Activated CD4-positive, CD25-positive, alpha-beta regulatory T cell (primary cell): ENCODE measurements around the gene ARHGEF12.
A peak's percentile ranks its signal among the peaks of the same experiment; 100 is the strongest.

Experiments used
- DNase-seq, 4 experiments: peaks; one replicate each; lab custom pipeline; 2025; lab: John Stamatoyannopoulos, UW

ARHGEF12 gene

DNA sequence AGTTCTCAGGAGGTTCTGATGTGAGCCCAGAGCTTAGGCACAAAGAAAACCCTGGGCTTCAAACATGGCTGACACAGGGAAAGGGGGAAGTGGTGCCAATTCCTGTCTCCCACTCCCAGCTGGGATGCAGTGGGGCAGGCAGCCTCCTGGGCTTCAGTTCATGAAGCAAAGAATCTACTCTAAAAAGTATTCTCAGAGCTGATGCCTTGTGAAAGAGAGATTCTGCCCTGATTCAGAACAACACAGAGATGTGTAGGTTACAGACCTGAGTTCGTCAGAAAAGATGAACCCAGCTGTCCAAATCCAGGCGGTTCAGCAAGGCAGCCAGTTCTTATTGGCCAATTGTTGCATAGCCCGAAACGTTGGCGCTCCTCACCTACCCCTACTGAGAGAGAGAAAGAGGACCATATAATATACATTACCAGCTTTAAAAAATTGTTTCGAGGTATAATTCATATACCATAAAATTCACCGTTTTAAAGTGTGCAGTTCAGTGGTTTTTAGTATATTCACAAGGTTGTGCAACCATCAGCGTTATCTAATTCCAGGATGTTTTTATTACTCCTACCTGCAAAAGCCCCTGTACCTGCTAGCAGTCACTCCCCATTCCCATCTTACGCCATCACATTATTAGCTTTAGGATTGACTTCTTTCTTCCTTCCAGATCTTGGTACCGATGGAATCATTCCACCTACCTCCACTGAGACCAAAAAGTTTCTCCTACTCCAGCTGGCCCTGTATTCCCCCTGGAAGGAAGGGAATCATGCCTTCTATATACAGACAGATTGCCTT lies 18.3 kb upstream of the ARHGEF12 start:
- no peak for DNase-seq

DNA sequence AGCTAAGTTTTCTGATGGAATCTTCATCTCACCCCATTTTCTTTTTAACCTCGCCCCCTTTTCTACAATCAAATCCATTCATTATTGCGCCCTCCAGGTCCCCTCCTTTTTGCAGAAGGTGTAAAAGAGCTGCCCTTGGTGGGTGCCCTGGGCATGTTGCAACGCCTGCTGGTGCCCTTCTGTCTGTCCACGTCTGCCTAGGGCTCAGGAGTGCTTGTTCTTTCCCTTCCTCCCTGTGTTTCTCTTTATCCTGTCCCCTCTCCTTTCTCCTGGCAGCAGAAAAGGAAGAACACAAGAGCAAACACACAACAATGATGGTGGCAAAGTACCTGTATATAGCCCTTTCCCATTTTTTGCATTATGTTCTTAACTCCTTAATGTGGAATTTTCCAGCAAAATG lies 17.3 kb upstream of the ARHGEF12 start:
- DNase-seq: no peak

DNA sequence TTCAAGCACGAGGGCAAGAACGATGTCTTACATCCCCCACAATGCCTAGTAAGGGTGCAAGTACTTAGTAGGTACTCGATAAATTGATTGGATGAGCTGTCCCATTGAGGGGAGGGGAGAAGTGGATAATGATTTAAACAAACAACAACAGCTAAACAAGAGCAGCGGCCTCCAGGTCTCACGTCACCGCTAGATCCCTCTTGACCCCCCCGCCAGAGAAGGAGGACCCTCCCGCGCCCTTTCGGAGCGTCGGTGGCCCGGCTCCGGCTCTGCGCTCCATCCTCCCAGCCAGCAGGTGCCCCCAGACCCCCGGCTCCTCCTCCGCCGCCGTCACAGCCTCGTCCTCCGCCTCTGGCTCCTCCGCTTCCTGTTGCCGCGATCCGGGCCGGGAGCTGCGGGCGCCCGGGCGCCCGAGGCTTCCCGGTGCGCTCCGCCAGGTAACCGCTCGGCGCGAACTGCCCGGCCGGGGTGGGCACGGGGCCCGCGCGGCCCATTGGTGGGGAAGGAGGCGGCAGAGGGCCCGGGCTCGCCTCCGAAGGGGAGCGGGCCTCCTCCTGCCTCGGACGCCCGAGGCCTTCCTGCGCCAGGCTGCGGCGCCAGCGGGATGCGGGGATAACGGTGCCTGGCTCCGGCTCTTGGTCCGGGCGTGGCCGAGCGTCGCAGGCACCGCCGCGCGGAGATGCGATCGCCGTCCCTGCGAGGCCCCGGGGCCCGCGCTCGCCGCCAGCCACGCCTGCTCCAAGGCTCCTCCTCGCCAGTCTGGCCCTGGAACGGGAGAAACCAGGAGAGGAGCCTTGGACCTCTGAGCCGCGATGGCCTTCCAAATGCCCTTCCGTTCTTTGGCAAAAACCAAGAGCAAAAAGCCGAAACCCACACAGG lies 11.0 kb upstream of the ARHGEF12 start, which contains the start of gene TLCD5:
Gene TLCD5 (plus strand): TSS at position 368 of the 879 bp plus-strand sequence. CDS start 2,143 bp downstream, outside the sequence.
- DNase-seq: peak in 1 of 4 experiments; percentile 6

DNA sequence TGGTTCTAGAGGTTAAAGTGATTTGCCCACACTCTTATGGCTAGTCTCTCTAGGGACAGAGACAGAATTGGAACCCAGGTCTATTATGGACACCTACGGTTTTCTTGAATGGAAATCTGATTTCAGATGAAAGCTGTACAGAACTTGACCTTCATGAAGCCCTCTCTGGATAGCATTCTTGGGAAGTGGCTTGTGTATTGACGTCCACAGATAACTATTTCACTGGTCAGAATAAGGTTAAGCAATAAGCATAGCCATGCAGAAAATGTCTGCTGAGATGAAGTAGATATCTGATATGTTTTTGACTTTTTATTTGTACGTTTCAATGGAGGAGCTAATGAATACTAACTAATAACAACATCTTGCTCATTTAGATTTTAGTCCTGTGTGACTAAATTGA lies 10.0 kb upstream of the ARHGEF12 start:
- DNase-seq: no peak

DNA sequence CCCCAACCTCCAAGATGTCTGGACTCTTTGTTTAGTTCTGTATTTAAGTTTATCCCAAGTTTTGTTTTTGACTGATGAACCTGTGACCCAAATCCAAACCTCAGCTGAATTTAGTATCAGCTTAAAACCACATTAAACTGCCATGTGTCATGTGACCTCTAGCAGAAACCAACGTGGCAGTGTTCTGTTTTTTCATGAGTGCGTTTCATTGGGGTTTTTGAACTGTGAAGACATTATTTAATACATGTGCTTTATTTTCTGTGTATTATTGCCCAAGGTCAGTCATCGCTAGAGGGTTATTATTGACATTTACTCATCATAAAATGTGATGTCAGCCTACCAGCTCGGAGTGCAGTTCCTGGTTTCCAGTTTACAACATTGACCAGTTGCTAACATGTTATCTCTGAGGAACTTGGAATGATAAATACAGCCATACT lies 9.3 kb upstream of the ARHGEF12 start:
- no peak for DNase-seq

DNA sequence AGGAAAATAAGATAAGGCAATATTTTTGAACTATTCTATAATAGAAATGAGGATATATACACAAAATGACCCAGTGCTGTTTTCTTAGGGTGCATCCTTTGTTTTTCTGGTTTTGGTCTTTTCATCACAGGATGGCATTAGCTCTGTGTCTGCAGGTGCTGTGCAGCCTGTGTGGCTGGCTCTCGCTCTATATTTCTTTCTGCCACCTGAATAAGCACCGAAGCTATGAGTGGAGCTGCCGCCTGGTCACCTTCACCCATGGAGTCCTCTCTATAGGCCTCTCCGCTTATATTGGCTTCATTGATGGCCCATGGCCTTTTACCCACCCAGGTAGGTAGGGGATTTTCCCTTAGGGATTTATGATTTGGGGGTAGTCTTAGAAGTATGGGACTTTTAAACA lies 8.9 kb upstream of the ARHGEF12 start:
- DNase-seq: no peak

DNA sequence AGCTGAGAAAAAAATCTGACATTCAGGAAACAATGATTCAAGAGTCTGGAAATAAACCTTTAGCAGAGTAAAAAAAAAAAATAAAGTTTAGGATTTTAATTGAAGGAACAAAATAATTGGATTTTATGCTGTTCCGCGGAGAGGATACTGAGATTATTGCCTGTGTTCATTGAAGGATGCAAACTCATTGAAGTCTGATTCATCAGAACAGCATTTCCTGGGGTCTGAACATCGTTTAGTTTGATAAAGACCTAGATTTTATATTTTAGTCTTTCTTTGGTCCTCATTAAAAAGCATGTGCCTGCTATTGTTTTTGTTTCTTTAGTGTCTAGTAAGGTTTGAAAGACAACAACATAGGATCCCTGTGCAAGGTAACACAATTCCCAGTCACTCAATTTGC lies 6.7 kb upstream of the ARHGEF12 start:
- DNase-seq: no peak

DNA sequence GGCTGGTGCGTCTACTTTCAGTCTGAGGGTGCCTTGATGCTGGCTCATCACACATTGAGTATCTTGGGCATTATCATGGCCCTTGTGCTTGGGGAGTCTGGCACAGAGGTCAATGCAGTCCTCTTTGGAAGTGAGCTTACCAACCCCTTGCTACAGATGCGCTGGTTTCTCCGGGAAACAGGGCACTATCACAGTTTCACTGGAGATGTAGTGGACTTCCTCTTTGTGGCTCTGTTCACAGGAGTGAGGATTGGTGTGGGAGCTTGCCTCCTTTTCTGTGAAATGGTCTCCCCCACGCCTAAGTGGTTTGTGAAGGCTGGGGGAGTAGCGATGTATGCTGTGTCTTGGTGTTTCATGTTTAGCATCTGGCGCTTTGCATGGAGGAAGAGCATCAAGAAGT lies 6.2 kb upstream of the ARHGEF12 start:
- DNase-seq: no peak

DNA sequence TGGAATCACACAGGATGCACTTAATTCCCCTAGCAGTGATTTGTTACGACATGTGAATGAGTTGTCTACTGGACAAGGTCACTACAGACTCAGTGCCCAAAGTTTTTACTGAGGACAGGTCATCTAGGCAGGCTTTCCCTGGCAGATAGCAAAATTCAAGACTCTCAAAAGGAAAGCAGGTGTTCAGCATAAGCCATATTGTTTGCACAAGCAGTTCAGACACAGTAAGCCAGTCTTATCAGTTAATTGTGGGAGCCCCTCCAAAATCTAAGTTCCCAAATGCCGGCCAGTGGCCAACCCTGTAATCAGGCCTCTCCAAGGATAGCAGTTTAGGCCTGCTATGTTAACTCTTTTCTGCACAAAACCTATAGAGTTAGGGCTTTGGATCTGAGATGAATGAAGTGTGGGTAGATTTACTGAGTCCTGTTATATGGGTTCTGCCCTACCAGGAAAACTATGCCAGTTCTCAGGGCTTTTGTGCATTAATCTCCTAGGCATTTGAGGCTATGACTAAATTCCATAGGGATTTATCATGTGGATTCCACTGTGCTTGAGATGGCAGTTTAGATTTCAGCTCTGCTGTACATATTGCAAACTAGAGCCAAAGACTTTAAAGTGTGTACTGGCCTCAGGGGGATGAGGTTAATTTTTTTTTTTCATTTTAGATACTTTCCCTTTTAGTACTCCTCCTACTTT lies 4.8 kb upstream of the ARHGEF12 start:
- no peak for DNase-seq

DNA sequence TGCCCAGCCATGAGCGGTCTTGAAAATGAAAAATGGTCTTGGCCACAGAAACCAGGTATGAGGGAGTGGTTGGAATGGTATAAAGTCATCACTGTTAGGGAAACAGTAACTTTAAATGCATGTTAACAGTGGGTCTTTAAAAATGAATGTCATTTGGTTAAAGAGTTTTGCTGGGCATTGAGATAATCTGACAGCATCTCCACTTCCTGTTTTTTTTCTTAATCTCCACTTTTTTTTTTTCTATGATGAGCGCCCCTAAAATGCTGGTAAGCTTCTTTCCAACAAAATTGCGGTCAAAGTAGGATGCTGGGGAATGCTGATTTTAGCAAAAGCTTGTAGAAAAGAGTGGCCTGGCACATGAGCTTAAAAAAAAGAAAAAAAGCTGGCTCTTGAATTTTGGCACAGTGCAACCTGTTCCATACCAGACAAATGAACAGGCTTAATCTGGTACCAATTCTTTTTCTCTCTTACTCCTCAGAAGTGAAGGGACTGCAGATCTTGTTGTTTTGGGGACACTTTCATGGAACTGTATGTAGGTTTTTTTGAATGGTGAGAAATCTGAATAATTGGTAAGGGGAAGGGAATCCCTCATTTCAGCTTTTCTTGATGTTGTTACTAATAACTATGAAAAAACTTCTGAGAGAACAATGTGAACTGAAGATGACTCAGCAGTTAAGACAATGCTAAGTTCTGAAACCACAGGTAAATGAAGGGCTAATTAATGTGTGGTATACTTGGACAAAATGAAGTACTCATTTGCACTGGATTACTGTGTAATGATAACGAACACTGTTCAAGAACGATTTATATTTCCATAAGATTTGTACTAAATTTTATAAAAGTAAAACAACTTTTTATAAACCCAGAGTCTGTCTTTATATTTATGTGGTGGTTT lies 3.1 kb upstream of the ARHGEF12 start:
- no peak for DNase-seq

DNA sequence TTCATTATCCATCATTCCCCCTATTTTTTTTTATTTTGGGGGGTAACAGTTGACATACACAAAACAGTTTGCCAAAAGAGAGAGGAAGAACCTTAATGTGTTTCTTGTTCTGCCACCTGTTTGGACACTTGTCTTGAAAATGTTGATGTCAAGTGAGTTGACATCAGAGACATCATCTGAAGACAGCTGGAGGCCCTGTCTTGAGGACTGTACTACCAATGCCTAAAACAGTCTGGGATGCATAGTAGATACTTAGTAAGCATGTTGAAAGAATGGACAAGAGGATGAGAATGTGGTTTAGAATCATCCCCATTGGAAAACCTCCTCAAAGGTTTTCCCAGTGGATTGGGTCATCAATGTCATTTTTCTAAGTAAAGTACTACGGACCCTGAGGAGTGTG lies 2.4 kb upstream of the ARHGEF12 start:
- no peak for DNase-seq

DNA sequence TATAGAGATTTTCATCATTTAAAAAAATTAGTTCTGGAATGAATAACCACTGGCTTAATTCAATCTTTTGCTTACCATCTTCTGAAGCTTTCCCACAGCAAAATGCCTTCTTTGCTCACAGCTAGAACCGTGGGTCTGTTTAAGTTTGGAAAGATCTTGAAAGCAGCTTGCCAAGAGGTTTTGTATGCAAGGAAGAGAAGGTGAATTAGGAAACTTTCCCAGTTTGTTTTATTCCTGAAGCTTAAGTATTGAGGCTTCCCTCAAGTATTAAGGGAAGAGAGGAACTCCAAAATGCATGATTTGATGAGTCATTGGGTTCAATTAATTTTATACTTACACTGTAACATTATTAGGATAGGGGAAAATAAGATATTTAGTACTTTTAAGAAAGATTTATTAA lies 1.9 kb upstream of the ARHGEF12 start:
- no peak for DNase-seq

DNA sequence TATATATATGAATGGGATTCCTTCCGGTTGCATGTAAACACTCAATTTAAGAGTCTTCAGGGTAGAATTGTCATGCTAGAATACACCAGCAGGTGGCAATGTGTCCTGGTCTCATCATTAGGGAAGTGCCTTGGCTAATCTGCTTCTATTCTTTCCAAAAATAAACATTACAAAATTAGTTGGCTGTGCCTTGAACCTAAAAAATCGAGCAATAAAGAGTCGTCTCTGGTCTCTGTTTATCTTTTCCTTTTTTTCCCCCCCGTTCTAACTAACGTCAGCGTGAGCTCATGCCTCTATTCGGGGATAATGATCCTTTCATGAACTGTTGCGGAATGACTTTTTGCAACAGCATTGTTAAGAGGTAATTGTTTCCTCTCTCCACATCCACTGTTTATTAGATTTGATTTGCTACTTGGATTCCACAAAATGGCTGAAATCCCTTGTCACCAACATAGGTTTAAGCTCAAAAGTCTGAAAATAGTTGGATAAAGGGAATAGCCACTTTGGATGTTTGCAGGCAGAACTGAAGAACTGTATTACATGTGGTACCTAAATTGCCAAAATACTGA lies 1.2 kb upstream of the ARHGEF12 start:
- DNase-seq: peak in 3 of 4 experiments; percentile 13 to 26 (median 14)

DNA sequence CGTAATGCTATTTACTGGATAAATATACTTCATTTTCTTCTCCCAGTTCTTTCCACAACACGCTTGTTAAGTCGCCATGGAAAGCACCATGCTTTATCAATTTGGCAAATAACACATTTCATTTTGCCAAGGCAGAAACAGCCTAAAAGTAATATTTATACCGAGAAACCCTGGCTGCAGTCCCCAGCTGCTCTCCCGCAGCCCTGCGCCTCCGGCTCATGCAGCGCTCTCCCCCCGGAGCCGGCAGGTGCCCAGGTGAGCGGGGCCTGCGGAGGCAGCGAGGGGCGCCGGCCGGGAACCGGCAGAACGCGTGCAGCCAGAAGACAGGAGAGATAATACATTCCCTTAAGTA lies 681 bp upstream of the ARHGEF12 start:
- no peak for DNase-seq

DNA sequence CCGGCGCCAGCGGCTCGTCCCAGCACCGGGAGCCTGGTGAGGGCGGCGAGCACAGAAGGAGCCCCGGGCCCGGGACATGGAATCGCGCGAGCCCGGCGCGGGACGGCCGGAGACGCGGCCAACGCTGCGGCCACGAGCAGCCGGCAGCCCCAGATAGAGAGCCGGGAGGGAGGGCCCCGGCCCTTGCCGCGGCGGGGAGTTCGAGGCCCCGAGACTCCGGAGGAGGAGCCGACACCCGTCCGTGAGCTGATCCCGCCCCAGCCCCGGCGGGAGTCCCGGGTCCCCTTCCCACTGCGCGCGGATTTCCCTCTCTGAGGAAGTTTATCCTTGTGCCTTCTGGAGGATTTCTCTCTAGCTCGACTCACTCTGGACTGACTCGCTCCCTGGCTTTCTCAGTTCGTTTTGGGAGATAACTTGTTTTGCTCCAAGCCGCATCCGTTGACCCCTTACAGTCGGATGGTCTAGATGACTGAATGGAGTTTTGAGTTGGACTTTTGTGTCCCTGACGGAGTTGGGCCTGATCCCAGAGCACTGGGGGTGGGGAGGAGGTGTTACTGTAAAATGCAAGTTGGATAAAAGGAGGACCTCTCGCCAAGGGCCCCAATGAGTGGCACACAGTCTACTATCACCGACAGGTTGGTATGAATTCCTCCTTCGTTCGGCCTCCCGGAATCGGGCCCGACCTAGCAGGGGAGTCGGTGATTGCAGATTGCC lies 585 bp downstream of the ARHGEF12 start:
- peak in 1 of 4 experiments; percentile 35 for DNase-seq

DNA sequence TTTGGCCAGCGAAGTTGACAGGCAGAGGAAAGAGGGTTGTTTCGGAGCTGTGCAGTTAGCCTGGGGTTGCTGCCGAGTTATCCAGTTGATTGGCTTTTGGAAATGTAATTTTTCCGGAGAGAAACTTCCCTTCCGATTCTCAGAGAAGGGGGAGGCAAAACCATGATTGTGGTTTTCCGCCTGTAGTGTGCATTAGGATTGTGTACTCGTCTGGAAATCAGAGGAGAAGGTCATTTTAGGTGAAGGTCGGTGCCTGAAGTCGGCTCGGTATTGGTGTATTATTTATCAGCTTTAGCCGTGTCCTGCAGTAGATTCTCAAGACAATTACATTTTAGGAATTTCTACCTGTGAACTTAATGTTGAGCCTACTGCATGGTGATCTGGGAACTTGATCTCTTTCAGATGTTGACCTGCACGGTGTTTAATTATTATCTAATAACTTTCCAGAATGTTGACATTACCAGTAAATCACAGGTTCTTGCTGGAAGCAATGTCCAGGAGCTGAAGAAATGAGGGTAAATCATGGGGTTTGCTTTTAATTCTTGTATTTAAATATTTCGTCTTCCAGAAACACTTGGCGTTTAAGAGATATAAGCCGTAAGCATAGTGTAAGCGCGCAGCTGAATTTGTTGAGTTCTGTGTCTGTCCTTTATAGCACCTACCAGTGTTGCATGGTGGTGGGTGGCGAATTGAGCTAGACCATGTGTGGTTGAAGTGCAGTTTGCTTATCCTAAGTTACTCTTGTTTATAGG lies 1.3 kb downstream of the ARHGEF12 start:
- DNase-seq: no peak

DNA sequence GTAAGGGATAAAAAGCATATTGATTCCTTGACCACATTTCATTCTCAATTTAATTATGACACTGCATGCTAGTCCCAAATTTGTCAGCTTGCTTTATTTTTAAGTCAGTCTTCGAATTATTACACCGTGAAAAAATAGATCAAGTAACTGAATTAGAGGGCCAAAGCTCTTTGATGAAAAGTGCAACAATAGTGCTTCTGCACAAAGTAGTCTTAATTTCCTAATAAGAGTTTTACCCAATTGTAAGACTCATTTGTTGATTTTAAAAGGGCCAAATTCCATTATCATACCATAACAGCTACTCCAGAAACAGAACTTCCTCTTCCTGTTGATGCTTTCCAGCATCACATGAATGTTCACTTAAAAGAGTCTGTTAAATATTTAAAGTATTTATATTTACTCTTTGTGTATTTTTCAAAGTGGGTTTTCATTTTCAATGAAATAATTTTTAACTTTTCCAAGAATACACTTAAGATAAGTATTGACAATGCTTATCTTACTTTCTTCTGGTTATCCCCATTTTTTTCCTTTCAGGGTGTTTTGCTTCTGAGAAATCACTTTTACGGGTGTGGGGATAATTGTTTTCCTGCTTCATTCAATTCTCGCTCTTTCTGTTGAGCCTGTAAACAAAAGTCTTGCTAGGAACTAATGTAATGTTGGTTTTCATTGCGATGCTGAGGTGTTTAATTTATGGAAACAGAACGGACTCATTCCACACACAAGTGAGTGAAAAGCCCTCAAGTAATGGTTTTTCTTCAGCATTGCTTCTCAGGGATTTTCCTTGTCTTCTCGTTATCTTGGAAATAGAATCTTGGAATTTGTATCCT lies 2.1 kb downstream of the ARHGEF12 start:
- DNase-seq: no peak

DNA sequence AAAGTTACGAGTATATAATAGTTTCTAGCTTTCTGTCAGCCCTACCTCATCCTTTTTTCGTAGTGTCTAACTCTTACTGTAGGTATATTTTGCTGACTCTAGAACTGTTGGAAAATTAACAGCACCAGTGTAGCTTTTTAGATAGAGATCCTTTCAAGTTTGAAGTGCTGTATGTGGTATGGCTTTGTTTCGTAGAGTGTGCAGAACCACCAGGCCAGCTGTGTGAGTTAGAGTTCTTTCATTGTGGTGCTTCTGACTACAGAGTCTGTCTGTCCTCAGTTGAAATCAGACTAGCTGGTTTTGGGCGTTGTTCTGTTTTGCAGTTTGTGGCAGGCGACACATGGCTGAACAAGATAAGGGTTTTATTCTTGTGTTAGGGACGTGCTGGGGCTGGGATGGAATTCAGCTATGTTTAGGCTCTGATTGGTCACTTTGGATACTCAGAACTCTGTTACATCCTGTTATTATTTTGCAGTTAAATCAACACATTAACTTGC lies 3.2 kb downstream of the ARHGEF12 start:
- DNase-seq: no peak

DNA sequence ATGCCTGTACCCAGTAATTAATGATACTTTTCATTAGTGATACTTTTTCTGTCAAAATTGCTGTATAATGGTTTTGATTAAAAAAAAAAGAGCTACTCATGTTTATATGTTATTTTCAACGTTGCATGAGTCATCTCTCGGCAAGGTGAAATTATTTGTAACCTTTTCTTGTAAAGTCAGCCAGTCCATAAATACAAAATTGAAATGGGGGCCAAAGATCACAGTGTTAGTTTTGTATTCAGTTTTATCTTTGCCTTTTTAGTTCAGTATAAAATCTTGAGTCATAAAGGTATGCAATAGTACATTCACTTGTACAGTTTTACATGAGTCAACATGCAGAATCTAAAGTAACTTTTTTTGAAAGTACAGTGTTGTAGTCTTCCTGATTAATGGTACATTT lies 4.3 kb downstream of the ARHGEF12 start:
- DNase-seq: no peak
